Sigmoid colon (tissue), 7 donors: ENCODE measurements around the gene GRIK3. TPM values are rescaled to one million over a fixed set of nuclear protein-coding genes. Genes with fewer than 3 reads are reported as not detected.

Experiments
- DNase-seq: peaks from one replicate; pipeline ENCODE4 v3.0.0-alpha.2; 2019
- H3K27ac ChIP-seq, 4 donors: fragments of 200-600 bp; sonication (generic); one replicate each; pipeline ENCODE4 v1.5.1; 2016 to 2019; ENCODE audit warnings: mild to moderate bottlenecking in 1 of 4
- H3K27me3 ChIP-seq, 3 donors: fragments of 200-600 bp; sonication (generic); one replicate each; pipeline ENCODE4 v1.5.1; 2019; ENCODE audit warnings: mild to moderate bottlenecking in 1 of 3
- H3K36me3 ChIP-seq, 4 donors: fragments of 200-600 bp; sonication (generic); one replicate each; pipeline ENCODE4 v1.5.1; 2016 to 2019
- H3K4me1 ChIP-seq, 4 donors: fragments of 200-600 bp; sonication (generic); one replicate each; pipeline ENCODE4 v1.5.1; 2017 to 2019
- H3K4me3 ChIP-seq, 4 donors: fragments of 200-600 bp; sonication (generic); one replicate each; pipeline ENCODE4 v1.5.1; 2017 to 2019; ENCODE audit warnings: mild to moderate bottlenecking in 2 of 4, moderate library complexity in 1 of 4
- H3K9me3 ChIP-seq, 4 donors: fragments of 200-600 bp in 3 of 4; sonication (generic) in 3 of 4; one replicate each; pipeline versions ENCODE4 v1.5.1 to v1.6.1; 2013 to 2019
- CTCF ChIP-seq, 4 experiments: fragments of 450-650 bp in 3 of 4; fragments of 200-600 bp in 1 of 4; IDR thresholded peaks; one replicate each; pipeline ENCODE4 v1.5.1; 2016 to 2019; ENCODE audit warnings: antibody characterized with exemption in 4 of 4, mild to moderate bottlenecking in 3 of 4, moderate library complexity in 2 of 4
- EP300 ChIP-seq, 4 donors: sonication (generic); formaldehyde crosslinking; IDR thresholded peaks; one replicate each; pipeline ENCODE4 v1.6.1; 2017; ENCODE audit warnings: antibody characterized with exemption in 4 of 4
- POLR2A ChIP-seq, 2 donors: fragments of 450-650 bp; IDR thresholded peaks; one replicate each; pipeline ENCODE4 v1.6.1; 2016; ENCODE audit warnings: antibody characterized with exemption in 2 of 2, mild to moderate bottlenecking in 2 of 2, moderate library complexity in 2 of 2
- POLR2AphosphoS5 ChIP-seq, 4 donors: sonication (generic); formaldehyde crosslinking; IDR thresholded peaks; one replicate each; pipeline ENCODE4 v1.6.1; 2017; ENCODE audit warnings: antibody characterized with exemption in 4 of 4
- WGBS, 2 donors: extraction: QIAGEN DNeasy Blood & Tissue Kit; methylation state at CpG; one replicate each; pipeline ENCODE4 v1.1.7; 2013; 5-methylcytosine and 5-hydroxymethylcytosine counted together
- intact Hi-C: fragments of 100-400 bp; cut with DNase I; formaldehyde crosslinking; loops from one replicate; pipeline ENCODE4 v1.15.1; 2023
- polyA plus RNA-seq, 3 donors: library from polyadenylated mRNA; stranded (reverse); fragments of 200-250 nt; gene quantifications; one replicate each; pipeline ENCODE4 v1.2.3, GENCODE V29; 2013
- total RNA-seq, 4 donors: library from RNA; depleted of rRNA; stranded (reverse); fragments of >200 nt; gene quantifications; one replicate each; pipeline ENCODE4 v1.1.0, GENCODE V29; 2016
- donor health status: healthy with polysubstance abuse.
- donor health status: Bipolar disorder and iron deficiency.
- donor health status: healthy.

GRIK3 gene
- total and polyA plus RNA-seq, 7 donors: 0.60 to 7.1 (median 3.4) TPM; not detected in 1

DNA sequence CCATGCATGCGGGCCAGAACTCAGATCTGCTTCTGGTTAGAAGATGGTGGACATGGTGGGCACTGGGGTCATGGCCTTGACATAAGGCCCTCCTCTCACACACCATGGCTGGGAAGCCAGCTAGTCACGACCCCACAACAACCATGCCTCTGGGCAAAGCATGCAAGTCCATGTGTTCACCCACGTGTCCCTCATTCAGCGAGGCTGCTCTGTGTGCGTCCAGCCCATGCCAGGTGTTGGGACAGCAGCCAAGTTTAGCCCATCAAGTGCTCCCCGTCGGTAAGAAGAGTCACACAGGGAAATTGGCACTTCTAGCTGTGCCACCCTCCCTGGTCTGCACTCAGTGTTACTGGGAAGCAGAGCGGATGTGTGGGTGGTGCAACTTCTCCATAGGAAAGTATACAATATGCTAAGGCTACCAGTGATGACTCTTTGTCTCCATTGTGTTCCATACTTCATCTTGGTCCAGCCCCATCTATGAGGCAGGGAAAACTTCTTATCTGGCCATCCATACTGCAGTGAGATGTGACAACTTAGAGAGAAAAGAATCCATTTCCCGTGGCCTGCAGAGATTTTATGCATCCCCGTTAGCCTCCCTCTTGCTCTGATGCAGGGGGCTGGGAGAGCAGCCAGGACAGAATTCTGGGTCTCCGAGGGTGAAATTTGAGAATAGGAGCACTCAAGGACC, 198.0 kb downstream of the GRIK3 start:
- Histone ChIP-seq H3K4me1 (no peaks in the 10 kb centered on the region), H3K27me3 (peaks cover 0 to 39% (median 0%) of the 10 kb centered on the region in 3 donors), H3K36me3 (no peaks in the 10 kb centered on the region), H3K27ac (no peak overlapping the region), H3K9me3 (no peaks in the 10 kb centered on the region), H3K4me3 (no peak overlapping the region)
- TF ChIP-seq POLR2A (IDR thresholded peaks at IDR 0.05): no peak
- TF ChIP-seq POLR2AphosphoS5 (IDR thresholded peaks at IDR 0.05): no peak
- no peak for TF ChIP-seq EP300 (IDR thresholded peaks at IDR 0.05)
- 53 to 72% methylated on average over 11 of the region's 11 CpGs for WGBS, 2 donors
- intact Hi-C loops: no loop called here
- DNase-seq: no peak

- intact Hi-C loops: no loop called here
- WGBS, 2 donors: 59 to 76% methylated on average over 4 of the region's 4 CpGs
- no peak for DNase-seq
- peaks cover 0 to 36% (median 0%) of the 10 kb centered on the region in 3 donors for H3K27me3 ChIP-seq
- H3K4me1 ChIP-seq: no peaks in the 10 kb centered on the region
- no peak overlapping the region for H3K27ac ChIP-seq
- no peaks in the 10 kb centered on the region for H3K9me3 ChIP-seq
- no peak for TF ChIP-seq CTCF (IDR thresholded peaks at IDR 0.05)
- no peak for TF ChIP-seq POLR2A (IDR thresholded peaks at IDR 0.05)
- no peak for TF ChIP-seq POLR2AphosphoS5 (IDR thresholded peaks at IDR 0.05)
- no peaks in the 10 kb centered on the region for H3K36me3 ChIP-seq
- H3K4me3 ChIP-seq: no peak overlapping the region
Observed at GRCh38 chr1:36835696-36836095, 198.6 kb downstream of the GRIK3 start.

DNA sequence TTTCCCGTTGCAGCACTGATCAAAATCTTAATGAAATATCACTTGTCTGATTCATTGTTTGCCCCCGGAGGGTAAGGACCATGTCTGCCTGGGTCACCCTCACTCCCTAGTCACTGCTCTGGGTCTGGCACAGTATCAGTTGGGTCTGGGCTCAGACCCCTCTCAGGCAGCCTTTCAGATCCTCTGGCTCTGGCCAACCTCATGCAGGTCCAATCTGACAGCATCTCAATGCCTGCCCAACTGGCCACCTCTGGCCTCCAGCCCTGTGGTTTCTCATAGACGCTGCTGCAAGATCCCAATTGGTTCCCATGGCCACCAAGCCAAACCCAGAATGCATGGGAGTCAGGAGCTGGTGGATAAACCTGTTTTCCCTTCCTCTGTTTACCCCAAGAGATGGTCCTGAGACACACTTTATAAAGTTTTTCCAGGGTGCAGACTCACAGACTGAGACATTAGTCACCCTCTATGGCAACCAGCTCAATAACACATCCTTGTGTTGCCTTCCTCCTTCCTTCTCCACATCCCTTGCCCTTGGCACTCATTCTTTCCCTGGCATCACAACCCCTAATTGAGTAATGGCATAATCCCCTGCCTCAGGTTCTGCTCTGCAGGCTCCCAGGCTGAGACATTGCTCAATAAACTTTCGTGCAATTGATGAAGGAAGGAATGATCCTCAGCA, 199.2 kb downstream of the GRIK3 start:
- Histone ChIP-seq H3K27me3 (peaks cover 0 to 36% (median 0%) of the 10 kb centered on the region in 3 donors), H3K9me3 (no peaks in the 10 kb centered on the region), H3K4me3 (no peak overlapping the region), H3K27ac (no peak overlapping the region), H3K36me3 (no peaks in the 10 kb centered on the region), H3K4me1 (no peaks in the 10 kb centered on the region)
- WGBS, 2 donors: 54 to 69% methylated on average over 4 of the region's 4 CpGs
- no peak for DNase-seq
- intact Hi-C loops: no loop called here
- TF ChIP-seq EP300 (IDR thresholded peaks at IDR 0.05) (no peak), POLR2A (IDR thresholded peaks at IDR 0.05) (no peak), CTCF (IDR thresholded peaks at IDR 0.05) (no peak), POLR2AphosphoS5 (IDR thresholded peaks at IDR 0.05) (no peak)

DNA sequence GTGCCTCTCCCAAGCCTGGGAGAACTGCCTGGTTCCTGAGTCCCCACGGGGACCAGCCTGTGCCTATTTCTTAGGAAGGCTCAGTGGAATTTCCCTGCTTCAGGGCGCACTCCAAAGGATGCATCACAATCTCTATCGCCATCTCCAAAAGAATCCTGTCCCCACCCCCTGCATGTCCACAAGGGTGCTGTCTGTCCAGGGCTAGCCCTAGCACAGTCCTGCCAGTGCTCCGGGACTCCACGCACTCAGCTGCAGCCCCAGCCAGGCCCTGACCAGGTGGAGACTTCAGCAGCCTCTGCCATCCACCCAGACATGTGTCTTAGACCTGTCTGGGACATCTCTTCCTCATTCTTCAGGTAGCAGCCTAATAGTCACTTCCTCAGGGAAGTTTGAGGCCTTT, 199.7 kb downstream of the GRIK3 start:
- 77 to 81% methylated on average over 5 of the region's 5 CpGs for WGBS, 2 donors
- TF ChIP-seq POLR2AphosphoS5 (IDR thresholded peaks at IDR 0.05) (no peak), CTCF (IDR thresholded peaks at IDR 0.05) (no peak), POLR2A (IDR thresholded peaks at IDR 0.05) (no peak), EP300 (IDR thresholded peaks at IDR 0.05) (no peak)
- Histone ChIP-seq H3K9me3 (no peaks in the 10 kb centered on the region), H3K36me3 (no peaks in the 10 kb centered on the region), H3K27ac (no peak overlapping the region), H3K4me3 (no peak overlapping the region), H3K27me3 (peaks cover 0 to 33% (median 0%) of the 10 kb centered on the region in 3 donors), H3K4me1 (no peaks in the 10 kb centered on the region)
- no peak for DNase-seq
- intact Hi-C loops: no loop called here

DNA sequence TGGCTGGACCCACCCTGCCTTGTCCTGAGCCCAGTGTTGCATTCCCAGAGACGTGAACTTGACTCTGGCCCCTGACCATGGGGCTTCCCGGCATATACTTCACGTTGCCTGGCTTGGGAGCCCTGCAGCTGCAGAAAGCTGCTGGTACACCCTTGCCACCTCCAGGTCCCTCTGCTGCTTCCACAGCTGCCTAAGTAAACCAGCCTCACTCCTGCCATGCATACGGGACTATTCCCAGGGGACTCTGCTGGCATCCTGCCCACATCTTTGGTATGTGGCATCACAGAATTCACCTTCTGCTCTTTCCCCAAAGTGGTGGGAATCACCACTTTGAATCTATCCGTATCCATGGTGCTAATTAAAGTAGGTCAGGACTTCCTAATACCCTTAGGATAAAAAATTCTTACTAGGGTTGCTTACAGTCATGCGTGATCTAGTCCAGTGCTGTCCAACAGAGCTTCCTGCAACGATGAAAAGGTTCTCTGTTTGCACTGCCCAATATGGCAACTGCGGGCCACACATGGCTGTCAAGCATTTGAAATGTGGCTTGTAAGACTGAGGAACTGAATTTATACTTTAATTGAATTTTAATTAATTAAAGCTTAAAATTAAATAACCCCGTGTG, 203.0 kb downstream of the GRIK3 start:
- DNase-seq: no peak
- no peaks in the 10 kb centered on the region for H3K36me3 ChIP-seq
- no peaks in the 10 kb centered on the region for H3K9me3 ChIP-seq
- no peak overlapping the region for H3K27ac ChIP-seq
- intact Hi-C loops: no loop called here
- WGBS, 2 donors: 71 to 74% methylated on average over 9 of the region's 9 CpGs
- no peaks in the 10 kb centered on the region for H3K4me1 ChIP-seq
- peaks cover 0 to 6% (median 0%) of the 10 kb centered on the region in 3 donors for H3K27me3 ChIP-seq
- TF ChIP-seq EP300 (IDR thresholded peaks at IDR 0.05) (no peak), POLR2A (IDR thresholded peaks at IDR 0.05) (no peak), CTCF (IDR thresholded peaks at IDR 0.05) (no peak), POLR2AphosphoS5 (IDR thresholded peaks at IDR 0.05) (no peak)
- no peak overlapping the region for H3K4me3 ChIP-seq
